DMS114 treated with DMSO at 0.1 percent for 48 hours (cell line): ENCODE data around the gene BEND7.

Experiments used
- DNase-seq: peaks from one replicate; lab custom pipeline; 2025; ENCODE audit not compliant: unreplicated experiment; lab: John Stamatoyannopoulos, UW

BEND7 gene

DNA sequence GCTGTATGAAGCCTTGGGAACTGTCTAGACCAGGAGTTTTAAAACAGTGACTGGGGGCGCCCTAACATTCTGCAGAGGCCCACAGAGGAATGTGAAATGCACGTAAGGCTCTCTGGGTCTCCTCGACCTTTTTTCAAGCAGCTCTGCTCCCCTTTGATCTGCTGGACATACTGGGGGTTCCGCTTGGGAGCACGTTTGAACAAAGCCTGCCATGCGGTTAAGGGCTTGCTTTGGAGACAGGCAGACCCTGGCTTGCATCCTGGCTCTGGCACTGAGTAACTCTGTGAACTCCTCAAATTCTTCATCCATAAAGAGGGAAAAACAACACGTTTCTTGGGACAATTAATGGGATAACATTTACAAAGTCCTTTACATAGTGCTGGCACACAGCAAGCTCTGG lies 7.8 kb downstream of the BEND7 start:
- no peak for DNase-seq

DNA sequence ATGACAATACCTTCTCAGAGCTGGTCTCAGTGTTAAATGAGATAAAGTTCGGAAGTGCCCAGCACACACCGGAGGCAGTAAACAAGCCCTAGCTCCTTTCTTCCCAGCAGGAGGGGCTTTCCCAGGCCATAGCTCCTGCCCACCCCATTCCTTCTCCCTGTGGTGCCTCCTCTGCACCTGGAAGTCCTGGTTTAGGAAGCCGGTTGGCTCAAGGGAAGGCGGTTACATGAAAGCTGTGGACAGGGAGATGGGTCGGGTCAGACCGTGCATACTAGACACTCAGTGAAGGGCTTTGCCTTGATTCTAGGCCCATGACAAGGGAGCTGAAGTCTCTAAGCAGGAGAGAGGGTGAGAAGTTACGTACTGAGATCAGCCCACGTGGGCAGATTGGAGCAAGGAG lies 8.6 kb downstream of the BEND7 start:
- no peak for DNase-seq

DNA sequence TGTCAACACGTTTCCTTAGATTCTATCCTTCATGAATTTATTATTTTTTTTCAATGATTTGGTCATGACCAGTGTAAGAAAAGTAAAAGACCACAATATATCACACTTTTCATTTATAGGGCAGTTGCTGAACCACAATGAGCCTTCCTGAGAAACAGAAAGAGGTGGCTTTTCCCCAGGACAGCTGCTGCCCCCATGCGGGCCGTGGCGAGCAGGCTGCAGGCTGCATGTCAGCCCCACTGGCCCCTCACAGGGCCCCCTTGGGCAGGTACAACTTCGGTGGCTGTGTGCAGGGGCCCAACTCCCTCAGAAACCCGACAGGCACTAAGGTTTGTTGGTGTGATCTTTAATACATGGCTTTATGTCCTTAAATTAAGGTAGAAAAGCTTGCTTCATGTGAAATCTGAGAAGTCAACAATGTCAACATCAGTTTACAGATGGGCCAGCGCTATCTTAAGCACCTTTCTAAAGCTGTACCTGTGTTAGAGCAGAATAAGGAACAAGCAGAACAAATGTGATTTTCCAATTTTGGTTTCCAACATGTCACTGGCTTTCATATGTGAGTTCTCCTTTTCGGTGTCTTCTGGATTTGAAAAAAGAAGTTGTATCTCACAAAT lies 10.6 kb downstream of the BEND7 start:
- DNase-seq = no peak

DNA sequence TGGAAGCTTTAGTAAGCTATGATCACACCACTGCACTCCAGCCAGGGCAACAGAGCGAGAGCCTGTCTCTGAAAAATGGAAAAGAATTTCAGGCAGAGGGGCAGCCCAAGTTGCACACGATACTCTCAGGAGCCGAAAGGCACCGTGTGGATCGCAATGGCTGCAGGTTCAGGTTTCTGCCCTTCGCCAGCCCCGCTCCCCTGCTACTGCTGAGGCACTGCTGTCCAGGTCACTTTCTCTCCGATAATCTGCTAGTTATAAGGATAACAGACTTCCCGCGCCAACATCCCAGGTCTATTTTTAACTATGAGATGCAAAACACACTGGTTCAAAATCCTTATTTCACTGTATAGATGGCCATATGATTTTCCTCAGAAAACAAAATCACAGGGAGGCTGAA lies 11.1 kb downstream of the BEND7 start:
- DNase-seq = no peak

DNA sequence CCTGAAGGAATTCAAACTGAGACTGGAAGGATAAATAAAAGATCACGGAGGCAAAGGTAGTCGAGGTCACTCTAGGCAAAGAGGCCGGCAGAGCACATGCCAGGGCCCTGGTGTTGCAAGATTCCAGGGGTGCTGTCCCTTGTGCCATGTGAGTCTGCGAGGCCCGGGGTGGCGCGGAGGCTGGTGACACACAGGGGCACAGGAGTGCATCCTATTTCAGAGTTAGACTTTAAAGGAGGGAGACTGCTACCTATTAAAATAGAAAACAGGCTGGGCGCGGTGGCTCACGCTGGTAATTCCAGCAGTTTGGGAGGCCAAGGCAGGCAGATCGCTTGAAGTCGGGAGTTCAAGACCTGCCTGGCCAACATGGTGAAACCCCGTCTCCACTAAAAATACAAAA lies 12.6 kb downstream of the BEND7 start:
- DNase-seq = no peak

DNA sequence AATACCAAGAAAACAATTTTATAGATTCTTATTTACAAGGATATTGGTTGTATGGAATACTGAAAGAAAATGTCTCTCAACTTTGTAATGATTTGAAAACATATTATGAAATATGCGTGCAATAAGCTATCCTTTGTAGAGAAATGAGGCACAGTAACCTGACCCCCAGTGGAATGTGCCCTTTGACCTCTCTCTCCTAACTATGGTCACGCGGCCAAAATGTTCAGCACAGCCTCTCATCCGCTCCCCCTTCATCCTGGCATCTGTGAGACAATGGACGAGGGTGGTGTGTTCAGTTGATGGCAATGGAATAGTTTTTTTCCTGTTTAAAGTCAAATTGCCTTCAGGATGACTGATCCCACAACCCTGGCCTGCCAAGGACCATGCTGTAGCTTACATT lies 13.3 kb downstream of the BEND7 start:
- no peak for DNase-seq

DNA sequence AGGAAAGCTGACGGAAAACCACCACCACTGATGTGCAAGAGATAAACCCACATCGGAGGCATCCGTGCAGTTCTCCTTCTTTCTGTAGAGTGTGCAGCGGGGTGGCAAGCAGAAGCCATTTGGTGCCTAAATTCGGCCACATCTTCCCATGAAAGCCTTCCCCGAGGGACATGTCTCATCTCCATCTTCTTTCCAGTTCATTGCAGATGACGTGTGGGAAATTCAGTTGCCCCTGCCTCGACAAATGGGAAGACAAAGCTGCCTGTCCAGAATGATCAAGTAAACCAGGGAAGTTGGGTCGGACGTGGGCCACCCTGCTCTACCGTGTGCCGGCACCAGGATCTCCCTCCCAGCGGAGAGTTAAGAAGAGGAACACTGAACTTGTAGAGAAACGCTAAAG lies 14.5 kb downstream of the BEND7 start:
- DNase-seq = no peak

DNA sequence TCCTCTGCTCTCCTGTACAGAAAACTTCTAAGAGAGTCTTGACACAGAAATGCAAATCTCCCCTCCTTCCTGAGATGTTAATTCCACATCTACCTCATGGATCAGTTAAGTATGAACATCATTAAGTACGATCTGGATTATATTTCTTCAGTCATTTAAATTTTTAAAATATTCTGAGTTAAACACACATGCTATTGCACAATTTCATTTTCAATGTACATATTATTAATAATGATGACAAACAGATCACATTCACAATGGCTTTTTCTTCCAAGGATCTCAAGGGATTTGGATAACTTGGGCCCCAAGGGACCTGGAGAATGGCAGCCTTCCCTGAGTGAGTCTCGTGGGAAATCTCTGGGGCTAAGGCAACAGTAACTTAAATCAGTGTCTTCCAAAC lies 16.2 kb downstream of the BEND7 start:
- DNase-seq = no peak

DNA sequence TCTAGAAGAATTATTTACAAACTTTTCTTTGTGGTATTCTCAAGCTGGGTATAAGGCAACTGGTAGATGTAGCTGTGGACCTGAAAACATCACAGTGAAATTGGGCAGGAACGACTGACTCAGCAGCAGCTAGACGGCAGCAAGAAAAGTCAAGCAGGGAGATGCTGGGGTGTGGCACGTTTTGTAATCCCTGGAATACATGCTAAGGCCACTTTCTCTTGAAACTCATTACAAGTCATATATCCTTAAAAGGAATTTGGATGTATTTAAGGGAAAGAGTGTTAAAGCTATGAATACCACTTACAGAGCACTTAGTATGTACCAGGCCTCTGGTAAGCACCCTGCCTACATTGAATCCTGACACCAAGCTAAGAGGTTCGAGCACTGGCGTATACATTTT lies 17.4 kb downstream of the BEND7 start:
- DNase-seq = no peak

DNA sequence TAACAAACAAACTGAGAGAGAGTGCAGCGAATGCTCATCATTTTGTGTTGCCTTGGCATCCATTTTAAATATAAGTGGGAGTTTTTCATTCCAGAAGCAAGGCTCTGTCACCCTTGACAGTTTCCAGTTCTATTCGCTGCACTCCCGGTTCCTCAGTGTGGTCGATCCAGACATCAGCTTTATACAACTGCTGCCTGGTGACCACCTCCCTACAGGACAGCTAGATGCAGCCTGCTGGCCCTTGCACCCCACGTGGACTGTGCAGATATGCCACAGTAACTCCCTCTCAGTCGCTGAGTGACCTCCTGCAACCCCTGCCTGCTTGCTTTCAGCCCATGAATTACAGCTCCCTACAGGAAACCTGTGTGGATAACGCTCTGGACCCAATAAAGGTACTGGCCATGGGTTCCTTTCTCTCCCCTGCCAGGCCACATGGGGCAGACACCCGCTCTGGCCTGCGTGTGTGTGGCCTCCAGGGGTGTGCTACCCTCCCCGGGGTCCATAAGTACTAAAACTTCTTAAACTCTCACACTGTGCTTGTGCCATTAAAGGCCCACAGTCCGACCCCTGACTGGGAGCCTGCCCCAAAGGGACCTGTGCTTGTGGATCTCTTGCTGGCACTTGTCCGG lies 23.6 kb downstream of the BEND7 start:
- no peak for DNase-seq

DNA sequence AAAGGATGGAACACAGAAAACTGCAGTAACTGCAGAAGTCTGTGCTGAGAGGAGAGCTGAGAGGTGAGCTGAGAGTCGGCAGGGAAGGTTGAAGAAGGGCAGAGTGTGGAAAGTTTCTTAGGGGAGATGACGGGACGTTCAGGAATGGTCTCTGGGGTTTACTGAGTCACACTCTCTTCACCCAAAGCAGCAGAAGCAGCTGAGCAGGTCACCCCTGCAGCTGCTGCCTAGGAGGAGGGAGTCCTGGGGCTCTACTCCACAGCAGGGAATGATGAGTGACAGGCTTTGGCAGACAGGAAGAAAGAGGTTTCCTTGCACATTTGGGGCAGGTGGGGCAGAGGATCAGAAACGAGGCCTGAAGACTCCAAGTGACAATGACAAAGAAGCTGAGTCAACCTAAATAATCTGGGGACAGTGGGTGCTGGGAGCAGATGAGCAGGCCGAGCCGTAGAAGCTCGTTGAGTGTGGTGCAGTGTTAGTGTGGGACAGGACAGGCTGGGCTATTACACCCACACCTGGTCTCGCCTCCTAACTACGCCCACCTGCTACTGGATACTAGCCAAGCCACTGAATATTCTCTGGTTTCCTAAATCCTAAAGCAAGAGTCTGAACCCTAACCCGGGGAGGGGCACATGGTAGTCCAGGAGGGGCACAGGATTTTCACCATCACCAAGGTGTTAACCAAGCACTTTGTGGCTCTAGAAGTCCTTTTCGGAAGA lies 24.9 kb downstream of the BEND7 start:
- DNase-seq = no peak

DNA sequence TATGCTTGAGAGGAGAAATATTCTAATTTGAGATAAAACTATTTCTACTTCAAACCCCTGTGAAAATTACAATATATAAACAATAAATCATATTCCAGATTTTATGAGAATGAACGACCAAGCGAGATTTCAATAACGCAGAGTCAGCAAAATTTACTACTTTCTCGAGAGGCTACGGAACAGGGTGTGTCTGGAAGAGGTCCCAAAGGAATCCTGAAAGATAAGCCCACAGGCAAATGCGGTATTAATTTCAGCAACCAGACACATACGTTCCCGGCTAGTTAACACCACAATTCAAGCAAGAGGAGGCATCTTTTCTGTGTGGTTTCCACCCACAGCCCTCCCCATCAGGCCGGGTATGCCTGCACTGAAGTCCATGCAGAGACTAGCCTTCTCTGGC lies 26.4 kb downstream of the BEND7 start:
- no peak for DNase-seq

DNA sequence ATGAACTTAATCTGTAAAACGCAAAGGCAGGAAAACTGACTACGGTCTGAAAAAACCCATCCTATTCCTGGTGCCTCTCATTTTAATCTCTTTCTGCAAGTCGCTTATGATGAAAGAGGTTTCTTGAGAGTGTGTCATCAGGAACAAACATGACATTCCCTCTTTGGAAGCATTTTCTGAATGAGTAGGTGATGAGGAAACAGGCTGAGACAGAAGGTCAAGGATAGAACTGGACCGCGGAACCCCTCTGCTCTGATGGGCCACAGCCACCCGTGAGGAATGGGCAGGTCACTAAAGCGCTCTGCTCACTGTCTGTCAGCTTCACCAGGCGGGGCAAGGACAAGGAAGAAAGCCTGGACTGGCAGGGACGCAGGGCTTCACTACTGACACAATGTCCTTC lies 28.6 kb downstream of the BEND7 start:
- DNase-seq = no peak

DNA sequence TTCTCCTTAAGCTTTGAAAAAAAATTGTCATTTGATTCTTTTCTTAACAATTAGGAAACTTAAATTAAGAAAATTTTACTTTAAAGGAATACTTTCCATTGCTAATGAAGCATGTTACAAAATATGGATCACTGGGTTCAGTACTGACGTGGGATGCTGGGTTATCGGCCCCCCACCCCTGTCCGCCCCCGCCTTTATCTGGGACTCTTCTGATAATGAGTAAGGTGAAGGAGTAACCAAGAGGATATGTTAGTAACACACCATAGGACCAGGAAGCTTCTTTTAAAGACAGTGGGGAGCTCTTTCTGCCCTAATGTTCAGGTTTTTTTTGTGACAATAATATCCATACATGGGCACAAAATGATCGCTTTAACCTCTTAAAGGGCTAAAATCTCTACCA lies 29.7 kb downstream of the BEND7 start:
- no peak for DNase-seq

DNA sequence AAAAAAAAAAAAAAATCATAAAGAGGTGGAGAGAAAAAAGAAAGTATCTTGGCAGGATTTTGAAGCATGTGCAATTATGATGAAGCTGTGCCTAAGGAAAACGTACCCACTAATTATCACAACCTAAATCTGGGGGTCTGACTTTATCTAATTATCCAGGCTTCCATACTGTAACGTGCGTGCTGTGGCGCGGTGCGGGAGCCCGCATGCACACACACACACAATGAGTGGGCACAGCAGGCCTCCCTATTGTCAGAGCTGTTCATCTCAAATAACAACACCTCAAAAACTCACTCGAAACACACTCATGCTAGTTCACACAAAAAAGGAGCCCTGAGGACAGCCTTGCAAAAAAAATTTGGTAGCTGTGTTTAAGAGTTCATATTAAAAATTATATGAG lies 31.9 kb downstream of the BEND7 start:
- DNase-seq = no peak

DNA sequence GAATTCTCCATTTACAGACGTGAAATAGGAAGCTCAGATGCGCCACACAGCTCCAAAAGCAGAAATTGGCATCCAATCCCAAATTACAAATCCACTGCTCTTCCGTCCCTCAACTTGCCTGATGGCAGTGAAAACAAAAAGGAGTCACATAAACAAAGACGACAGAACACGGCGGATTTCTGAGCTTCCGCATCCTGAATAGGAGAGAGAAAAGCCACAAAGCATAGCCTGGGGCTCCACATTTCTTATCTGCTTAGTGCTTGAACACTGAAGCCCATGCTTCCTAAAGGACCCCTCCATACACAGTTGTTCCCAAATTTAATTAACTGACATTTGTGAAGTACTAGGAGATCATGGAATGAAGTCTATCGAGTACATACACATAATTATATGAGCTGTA lies 32.6 kb downstream of the BEND7 start:
- no peak for DNase-seq

DNA sequence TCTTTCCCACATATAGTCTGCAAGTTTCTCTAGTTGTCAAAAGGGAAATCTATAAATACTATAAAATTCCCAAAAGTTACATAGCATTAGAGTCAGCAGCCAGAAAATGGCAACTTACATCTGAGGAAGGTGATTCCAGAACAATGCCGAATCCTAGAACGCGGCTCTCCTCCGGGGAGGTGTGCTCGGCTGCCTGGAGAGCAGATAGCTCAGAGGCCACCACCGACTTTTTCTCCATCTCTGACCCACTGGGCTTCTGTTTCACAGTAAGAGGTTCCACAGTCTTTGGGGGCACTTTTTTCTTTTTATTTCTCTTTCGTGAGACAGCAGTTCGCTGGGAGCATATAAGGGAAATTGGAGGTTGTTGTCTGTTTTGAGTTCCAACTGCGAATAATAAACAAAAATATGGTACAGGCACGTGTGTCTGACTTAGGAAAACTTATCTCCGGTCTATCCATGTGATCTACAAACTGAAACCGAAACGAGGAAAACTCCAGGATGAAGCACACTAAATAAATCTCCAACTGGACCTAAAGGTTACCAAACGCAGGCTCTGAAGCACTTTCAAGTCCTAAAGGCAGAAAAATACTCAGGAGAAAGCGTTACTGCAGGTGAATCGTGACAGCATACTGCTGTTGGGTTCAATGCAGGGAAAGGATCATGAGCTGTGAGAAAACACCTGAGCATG lies 36.2 kb downstream of the BEND7 start:
- no peak for DNase-seq

DNA sequence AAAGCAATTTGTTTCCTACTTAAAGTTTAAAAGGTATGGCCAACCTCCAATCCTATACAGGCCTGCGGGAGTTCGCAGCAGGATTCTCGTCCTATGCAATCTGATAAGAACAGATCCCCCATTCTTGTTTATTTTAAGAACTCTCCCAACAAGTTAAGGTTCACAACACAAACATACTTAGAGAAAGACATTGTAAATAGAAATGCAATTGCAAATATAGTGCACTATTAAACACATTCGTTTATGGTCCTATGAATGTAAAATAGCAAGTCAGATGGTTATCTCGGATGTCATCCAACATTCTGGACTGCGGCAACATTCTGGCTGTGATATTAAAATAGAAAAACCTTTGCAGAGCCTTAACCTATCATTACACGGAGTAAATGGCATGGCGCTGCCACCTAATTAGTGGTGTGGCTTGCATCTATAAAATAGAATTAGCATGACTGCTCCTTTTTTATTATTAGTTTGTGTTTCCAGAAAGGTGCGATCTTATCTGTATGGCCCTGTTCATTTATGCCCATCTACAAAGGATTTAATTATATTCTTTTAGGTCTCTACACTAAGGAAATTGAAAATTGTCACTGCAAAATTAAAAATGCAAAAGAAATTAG lies 37.0 kb downstream of the BEND7 start:
- no peak for DNase-seq

DNA sequence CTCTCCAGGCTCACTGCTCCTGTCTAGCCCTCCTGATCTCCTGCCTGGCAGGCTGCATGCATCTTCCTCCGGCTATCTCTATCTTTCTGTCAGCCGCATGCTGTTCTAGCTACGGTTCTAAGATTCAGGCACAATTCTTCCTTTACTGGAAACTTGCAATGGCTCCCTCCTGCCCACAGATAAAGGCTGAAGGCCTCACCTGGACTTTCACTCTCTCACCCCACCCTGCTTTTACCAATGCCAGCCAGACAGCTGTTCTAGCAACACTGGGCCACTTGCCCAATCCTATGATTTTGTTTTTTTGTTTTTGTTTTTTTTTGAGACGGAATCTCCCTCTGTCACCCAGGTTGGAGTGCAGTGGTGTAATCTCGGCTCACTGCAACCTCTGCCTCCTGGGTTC lies 38.3 kb downstream of the BEND7 start:
- DNase-seq = no peak

DNA sequence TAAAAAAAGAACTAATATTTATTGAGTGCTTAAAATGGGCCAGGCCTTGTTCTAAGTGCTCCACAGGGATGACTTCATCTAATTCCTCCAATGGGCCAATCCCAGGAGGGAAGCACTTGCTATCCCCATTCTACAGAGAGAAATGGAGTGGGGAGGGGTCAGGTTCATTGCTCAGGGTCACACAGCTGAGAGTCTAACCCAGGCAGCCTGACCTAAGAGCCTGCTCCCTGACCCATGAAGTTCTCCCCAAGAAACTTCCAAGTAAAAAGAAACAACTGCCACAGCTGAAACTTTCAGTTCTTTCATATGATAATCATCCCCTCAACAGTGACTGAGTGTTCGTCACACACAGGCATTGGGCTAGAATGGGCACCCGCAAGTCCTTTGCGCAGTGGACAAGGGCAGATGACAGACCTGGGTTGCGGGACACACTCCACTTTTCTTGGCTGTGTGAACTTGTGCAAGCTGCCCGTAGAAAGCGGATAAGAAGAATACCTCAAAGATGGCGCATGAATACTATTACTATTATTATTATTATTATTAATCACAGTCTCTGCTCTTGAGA lies 39.7 kb downstream of the BEND7 start:
- DNase-seq = no peak

DNA sequence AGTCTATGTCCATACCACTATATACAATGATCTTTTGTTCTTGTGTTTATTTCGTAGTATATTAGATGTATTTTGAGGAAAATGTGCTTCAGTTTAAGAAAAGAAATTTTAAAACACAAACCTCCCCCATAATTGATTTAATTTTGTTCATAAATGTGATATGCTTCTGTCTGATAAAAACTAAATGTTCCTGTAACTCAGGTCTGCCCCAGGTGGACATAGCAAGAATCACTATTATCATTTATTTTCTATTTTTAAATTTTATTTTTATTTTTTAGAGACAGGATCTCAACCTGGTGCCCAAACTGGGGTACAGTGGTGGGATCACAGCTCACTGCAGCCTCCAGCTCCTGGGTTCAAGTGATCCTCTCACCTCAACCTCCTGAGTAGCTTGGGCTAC lies 43.2 kb downstream of the BEND7 start:
- DNase-seq = no peak
